Neural cell (in vitro differentiated cells): Measurements from ENCODE around the gene GNG11. TPM values are rescaled to one million over a fixed set of nuclear protein-coding genes. Genes with fewer than 3 reads are reported as not detected.
"Not testable (repeated sequence)": the region's sequence is repeated elsewhere in the genome, so short reads cannot be mapped to it uniquely, and the experiment has no call there.

Experiments
- H2AFZ ChIP-seq: fragments of 200-600, 300-800 bp; sonication (generic), shearing (Covaris generic); 2 replicates; pipeline ENCODE4 v1.6.0; 2014; ENCODE audit warnings: low read depth, mild to moderate bottlenecking, antibody characterized with exemption, low read length, moderate library complexity
- H3F3A ChIP-seq: fragments of 200-600 bp; shearing (Covaris generic); 2 replicates; pipeline ENCODE4 v1.6.1; 2016; ENCODE audit warnings: mild to moderate bottlenecking, moderate library complexity, mixed read lengths, antibody characterized with exemption, low read length; ENCODE audit not compliant: insufficient read depth, poor library complexity, severe bottlenecking
- H3K27ac ChIP-seq: fragments of 200-600, 300-800 bp; sonication (generic), shearing (Covaris generic); 2 replicates; pipeline ENCODE4 v1.5.1; 2014; ENCODE audit warnings: mild to moderate bottlenecking, low read length, moderate library complexity
- H3K27me3 ChIP-seq: fragments of 300-800, 200-600 bp; sonication (generic), shearing (Covaris generic); 2 replicates; pipeline ENCODE4 v1.6.0; 2014; ENCODE audit warnings: mild to moderate bottlenecking, low read depth, low read length, moderate library complexity; ENCODE audit not compliant: insufficient read depth
- H3K36me3 ChIP-seq: fragments of 300-800, 200-600 bp; sonication (generic), shearing (Covaris generic); 2 replicates; pipeline ENCODE4 v1.5.1; 2014; ENCODE audit warnings: mild to moderate bottlenecking, antibody characterized with exemption, low read length, moderate library complexity; ENCODE audit not compliant: insufficient read depth
- H3K4me2 ChIP-seq: fragments of 300-800, 200-600 bp; sonication (generic), shearing (Covaris generic); 2 replicates; pipeline ENCODE4 v1.6.0; 2014; ENCODE audit warnings: mild to moderate bottlenecking, low read length
- H3K4me3 ChIP-seq: fragments of 300-800, 200-600 bp; sonication (generic), shearing (Covaris generic); 2 replicates; pipeline ENCODE4 v1.5.1; 2014; ENCODE audit warnings: mild to moderate bottlenecking, low read length, moderate library complexity
- H3K79me2 ChIP-seq: fragments of 200-600 bp; shearing (Covaris generic); replicated peaks from 2 replicates; pipeline ENCODE4 v1.6.0; 2014; ENCODE audit warnings: mild to moderate bottlenecking, low read length, moderate library complexity; ENCODE audit not compliant: insufficient read depth
- H3K9ac ChIP-seq: fragments of 300-800, 200-600 bp; sonication (generic), shearing (Covaris generic); 2 replicates; pipeline ENCODE4 v1.6.1; 2016; ENCODE audit warnings: mild to moderate bottlenecking, low read length, mixed read lengths
- H3K9me2 ChIP-seq: fragments of 200-600 bp; shearing (Covaris generic); 2 replicates; pipeline ENCODE4 v1.6.1; 2016; ENCODE audit warnings: mild to moderate bottlenecking, low read length, mixed read lengths; ENCODE audit not compliant: insufficient read depth
- H3K9me3 ChIP-seq: fragments of 200-600, 300-800 bp; sonication (generic), shearing (Covaris generic); 2 replicates; pipeline ENCODE4 v1.6.1; 2016; ENCODE audit warnings: mild to moderate bottlenecking, mixed run types, low read length, moderate library complexity, mixed read lengths
- H4K20me1 ChIP-seq: fragments of 200-600 bp; shearing (Covaris generic); 2 replicates; pipeline ENCODE4 v1.6.1; 2016; ENCODE audit warnings: mild to moderate bottlenecking, mixed run types; ENCODE audit not compliant: insufficient read depth
- EP300 ChIP-seq: fragments of 450-650 bp; conservative IDR thresholded peaks from 2 replicates; pipeline ENCODE4 v1.6.1; 2014; ENCODE audit warnings: antibody characterized with exemption, mild to moderate bottlenecking, moderate library complexity; ENCODE audit not compliant: poor library complexity, severe bottlenecking
- POLR2AphosphoS5 ChIP-seq: IDR thresholded peaks from 2 replicates; pipeline ENCODE4 v1.6.1; 2012
- SMC3 ChIP-seq: fragments of 450-650 bp; conservative IDR thresholded peaks from 2 replicates; pipeline ENCODE4 v1.6.1; 2014; ENCODE audit warnings: antibody characterized with exemption, mild to moderate bottlenecking, moderate library complexity; ENCODE audit not compliant: poor library complexity
- TAF1 ChIP-seq: IDR thresholded peaks from 2 replicates; pipeline ENCODE4 v1.6.1; 2012; ENCODE audit warnings: low read depth
- polyA plus RNA-seq: library from polyadenylated mRNA; depleted of rRNA; stranded (reverse); fragments of >200 nt; gene quantifications from 2 replicates; pipeline ENCODE4 v1.2.3, GENCODE V29; 2014
- TF ChIP-seq, protein P1 (sequence below): IDR thresholded peaks from 2 replicates; pipeline ENCODE4 v1.6.1; 2012; ENCODE audit warnings: borderline replicate concordance
- TF ChIP-seq, protein P2 (sequence below): fragments of 450-650 bp; IDR thresholded peaks from 2 replicates; pipeline ENCODE4 v1.5.1; 2014; ENCODE audit warnings: antibody characterized with exemption, mild to moderate bottlenecking, moderate library complexity; ENCODE audit not compliant: poor library complexity, severe bottlenecking

The GNG11 gene
- polyA plus RNA-seq, 1 donor from 2014 or later, result 0.25 TPM

- H3K27ac ChIP-seq, H3K9ac ChIP-seq, H2AFZ ChIP-seq, H3K4me3 ChIP-seq, H3K27me3 ChIP-seq, H4K20me1 ChIP-seq, H3K79me2 ChIP-seq, H3K9me2 ChIP-seq, H3K4me2 ChIP-seq, H3K9me3 ChIP-seq, H3K36me3 ChIP-seq, H3F3A ChIP-seq: not testable (repeated sequence)
Observed at GRCh38 chr7:93915888-93916287, 5.6 kb upstream of the GNG11 start.

DNA sequence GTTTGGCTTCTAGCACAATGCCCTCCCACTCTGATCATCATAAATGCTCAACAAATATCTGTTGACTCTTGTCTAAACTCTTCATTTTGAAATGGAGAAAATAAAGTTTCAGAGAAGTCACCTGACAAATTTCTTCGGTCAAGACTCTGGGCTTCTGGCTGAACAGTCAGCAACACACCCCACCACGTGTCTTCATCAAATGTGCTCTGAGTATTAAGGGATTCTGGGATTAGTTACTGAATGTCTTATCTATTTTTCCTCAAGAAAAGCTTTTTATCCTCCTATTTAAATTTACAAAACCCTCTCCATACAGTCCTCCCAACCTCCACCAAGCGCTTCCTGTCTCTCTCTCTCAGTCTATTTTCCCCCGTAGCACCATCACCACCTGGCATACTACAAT is 5.2 kb upstream of the GNG11 start:
- H3K27ac ChIP-seq, H3K4me2 ChIP-seq, H3K36me3 ChIP-seq, H3K9ac ChIP-seq, H3F3A ChIP-seq, H3K4me3 ChIP-seq, H3K79me2 ChIP-seq, H3K27me3 ChIP-seq, H4K20me1 ChIP-seq, H2AFZ ChIP-seq, H3K9me2 ChIP-seq, H3K9me3 ChIP-seq: not testable (repeated sequence)

DNA sequence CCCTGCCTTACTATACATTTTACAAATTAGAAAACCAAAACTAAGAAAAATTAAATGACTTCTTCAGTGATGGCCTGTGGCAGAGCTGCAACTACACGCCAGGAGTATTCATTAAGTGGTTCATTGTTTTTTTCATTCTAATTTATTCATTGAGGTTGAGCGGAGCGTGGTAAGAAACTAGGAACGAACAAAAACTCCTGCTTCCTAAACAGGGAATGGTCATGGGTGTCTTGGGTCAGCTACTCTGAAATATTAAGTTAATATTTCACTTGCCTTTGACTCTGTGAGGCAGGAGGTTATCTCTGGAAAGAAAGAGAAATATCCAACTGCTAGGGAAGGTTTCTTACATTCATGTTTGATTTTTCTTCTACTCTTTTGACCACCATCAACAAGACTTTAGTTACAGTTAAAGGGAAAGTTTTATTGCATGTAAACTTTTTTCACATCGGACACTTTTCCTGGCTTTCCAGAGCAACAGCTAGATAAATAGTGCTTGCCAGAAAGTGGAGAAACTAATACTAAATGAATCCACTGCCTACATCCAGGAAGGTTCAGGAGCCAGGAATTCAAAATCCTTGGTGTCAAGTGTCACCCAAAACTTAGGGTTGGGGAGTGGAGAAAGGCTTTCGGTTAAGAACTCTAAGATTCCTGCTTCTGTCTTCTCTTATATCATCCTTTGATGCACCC is 896 bp upstream of the GNG11 start:
- Histone ChIP-seq H3K79me2 (no peaks in the 10 kb centered on the region), H3K4me2 (no peak overlapping the region), H3K9me2 (no peaks in the 10 kb centered on the region), H3F3A (no peaks in the 10 kb centered on the region), H3K36me3 (no peaks in the 10 kb centered on the region), H3K27ac (no peak overlapping the region), H3K27me3 (peaks cover 8% of the 10 kb centered on the region), H3K9ac (no peak overlapping the region), H3K4me3 (no peak overlapping the region), H2AFZ (no peak overlapping the region), H4K20me1 (no peaks in the 10 kb centered on the region), H3K9me3 (no peaks in the 10 kb centered on the region)
- TF ChIP-seq SMC3 (no peak), TAF1 (no peak), EP300 (no peak), POLR2AphosphoS5 (no peak)
- TF ChIP-seq, protein P1, sequence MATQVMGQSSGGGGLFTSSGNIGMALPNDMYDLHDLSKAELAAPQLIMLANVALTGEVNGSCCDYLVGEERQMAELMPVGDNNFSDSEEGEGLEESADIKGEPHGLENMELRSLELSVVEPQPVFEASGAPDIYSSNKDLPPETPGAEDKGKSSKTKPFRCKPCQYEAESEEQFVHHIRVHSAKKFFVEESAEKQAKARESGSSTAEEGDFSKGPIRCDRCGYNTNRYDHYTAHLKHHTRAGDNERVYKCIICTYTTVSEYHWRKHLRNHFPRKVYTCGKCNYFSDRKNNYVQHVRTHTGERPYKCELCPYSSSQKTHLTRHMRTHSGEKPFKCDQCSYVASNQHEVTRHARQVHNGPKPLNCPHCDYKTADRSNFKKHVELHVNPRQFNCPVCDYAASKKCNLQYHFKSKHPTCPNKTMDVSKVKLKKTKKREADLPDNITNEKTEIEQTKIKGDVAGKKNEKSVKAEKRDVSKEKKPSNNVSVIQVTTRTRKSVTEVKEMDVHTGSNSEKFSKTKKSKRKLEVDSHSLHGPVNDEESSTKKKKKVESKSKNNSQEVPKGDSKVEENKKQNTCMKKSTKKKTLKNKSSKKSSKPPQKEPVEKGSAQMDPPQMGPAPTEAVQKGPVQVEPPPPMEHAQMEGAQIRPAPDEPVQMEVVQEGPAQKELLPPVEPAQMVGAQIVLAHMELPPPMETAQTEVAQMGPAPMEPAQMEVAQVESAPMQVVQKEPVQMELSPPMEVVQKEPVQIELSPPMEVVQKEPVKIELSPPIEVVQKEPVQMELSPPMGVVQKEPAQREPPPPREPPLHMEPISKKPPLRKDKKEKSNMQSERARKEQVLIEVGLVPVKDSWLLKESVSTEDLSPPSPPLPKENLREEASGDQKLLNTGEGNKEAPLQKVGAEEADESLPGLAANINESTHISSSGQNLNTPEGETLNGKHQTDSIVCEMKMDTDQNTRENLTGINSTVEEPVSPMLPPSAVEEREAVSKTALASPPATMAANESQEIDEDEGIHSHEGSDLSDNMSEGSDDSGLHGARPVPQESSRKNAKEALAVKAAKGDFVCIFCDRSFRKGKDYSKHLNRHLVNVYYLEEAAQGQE, result no peak
- TF ChIP-seq, protein P2, sequence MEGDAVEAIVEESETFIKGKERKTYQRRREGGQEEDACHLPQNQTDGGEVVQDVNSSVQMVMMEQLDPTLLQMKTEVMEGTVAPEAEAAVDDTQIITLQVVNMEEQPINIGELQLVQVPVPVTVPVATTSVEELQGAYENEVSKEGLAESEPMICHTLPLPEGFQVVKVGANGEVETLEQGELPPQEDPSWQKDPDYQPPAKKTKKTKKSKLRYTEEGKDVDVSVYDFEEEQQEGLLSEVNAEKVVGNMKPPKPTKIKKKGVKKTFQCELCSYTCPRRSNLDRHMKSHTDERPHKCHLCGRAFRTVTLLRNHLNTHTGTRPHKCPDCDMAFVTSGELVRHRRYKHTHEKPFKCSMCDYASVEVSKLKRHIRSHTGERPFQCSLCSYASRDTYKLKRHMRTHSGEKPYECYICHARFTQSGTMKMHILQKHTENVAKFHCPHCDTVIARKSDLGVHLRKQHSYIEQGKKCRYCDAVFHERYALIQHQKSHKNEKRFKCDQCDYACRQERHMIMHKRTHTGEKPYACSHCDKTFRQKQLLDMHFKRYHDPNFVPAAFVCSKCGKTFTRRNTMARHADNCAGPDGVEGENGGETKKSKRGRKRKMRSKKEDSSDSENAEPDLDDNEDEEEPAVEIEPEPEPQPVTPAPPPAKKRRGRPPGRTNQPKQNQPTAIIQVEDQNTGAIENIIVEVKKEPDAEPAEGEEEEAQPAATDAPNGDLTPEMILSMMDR, result no peak
